DND-41 (cell line): ENCODE results near the gene GTPBP2.

ENCODE experiments used
- CTCF ChIP-seq: IDR thresholded peaks from 2 replicates; pipeline ENCODE4 v1.5.1; 2012; ENCODE audit warnings: borderline replicate concordance, low read length, moderate library complexity, mild to moderate bottlenecking; ENCODE audit not compliant: poor library complexity, severe bottlenecking; ENCODE audit errors: extremely low read depth
- EZH2 ChIP-seq: IDR thresholded peaks from 3 replicates; pipeline ENCODE4 v1.6.1; 2012; ENCODE audit warnings: borderline replicate concordance, low read depth, mild to moderate bottlenecking, moderate library complexity, low read length, inconsistent platforms; ENCODE audit not compliant: severe bottlenecking

GRCh38 chr6:43669050-43669921 is 40.2 kb upstream of the GTPBP2 start:
- TF ChIP-seq EZH2 (no peak), CTCF (no peak)
